MM.1S (cell line): ENCODE measurements around the gene NUDT5.

Experiments
- EZH2 ChIP-seq: fragments of 300-600 bp; sonication (generic); optimal IDR thresholded peaks from 2 replicates; pipeline ENCODE3; 2017; ENCODE audit warnings: low read depth, mild to moderate bottlenecking, antibody characterized with exemption, low read length, mixed read lengths
- EZH2phosphoT487 ChIP-seq: fragments of 300-600 bp; sonication (generic); IDR thresholded peaks from 2 replicates; pipeline ENCODE4 v1.6.1; 2018; ENCODE audit warnings: antibody characterized with exemption, low read length
- TF ChIP-seq, protein P1 (sequence below): fragments of 300-600 bp; sonication (generic); IDR thresholded peaks from 2 replicates; pipeline ENCODE4 v1.5.1; 2016; ENCODE audit warnings: antibody characterized with exemption, low read length, mixed read lengths

DNA sequence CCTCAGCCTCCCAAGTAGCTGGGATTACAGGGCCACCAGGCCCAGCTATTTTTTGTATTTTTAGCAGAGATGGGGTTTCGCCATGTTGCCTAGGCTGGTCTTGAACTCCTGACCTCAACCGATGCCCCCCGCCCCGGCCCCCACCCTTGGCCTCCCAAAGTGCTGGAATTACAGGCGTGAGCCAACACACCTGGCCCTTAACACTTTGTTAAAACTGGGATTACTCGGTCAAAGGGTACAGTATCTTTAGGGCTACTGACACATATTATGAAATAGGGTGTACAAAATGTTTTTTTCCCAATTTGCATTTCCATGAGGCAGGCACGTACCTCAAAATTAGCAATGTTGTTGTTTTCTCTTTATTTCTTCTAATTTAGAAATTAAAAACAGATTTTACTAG, 11.5 kb downstream of the NUDT5 start:
- TF ChIP-seq, protein P1, sequence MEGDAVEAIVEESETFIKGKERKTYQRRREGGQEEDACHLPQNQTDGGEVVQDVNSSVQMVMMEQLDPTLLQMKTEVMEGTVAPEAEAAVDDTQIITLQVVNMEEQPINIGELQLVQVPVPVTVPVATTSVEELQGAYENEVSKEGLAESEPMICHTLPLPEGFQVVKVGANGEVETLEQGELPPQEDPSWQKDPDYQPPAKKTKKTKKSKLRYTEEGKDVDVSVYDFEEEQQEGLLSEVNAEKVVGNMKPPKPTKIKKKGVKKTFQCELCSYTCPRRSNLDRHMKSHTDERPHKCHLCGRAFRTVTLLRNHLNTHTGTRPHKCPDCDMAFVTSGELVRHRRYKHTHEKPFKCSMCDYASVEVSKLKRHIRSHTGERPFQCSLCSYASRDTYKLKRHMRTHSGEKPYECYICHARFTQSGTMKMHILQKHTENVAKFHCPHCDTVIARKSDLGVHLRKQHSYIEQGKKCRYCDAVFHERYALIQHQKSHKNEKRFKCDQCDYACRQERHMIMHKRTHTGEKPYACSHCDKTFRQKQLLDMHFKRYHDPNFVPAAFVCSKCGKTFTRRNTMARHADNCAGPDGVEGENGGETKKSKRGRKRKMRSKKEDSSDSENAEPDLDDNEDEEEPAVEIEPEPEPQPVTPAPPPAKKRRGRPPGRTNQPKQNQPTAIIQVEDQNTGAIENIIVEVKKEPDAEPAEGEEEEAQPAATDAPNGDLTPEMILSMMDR: no peak
- TF ChIP-seq EZH2phosphoT487: no peak
- no peak for TF ChIP-seq EZH2
